WTC11 (cell line): Measurements from ENCODE around the gene LSP1. TPM values are rescaled to one million over a fixed set of nuclear protein-coding genes. Genes with fewer than 3 reads are reported as not detected.

ENCODE experiments used
- ATAC-seq: fragments of 200-7000 bp; cut with Tn5 transposase; 2 replicates; pipeline ENCODE4 v1.10.0; 2021; ENCODE audit warnings: mild to moderate bottlenecking, moderate library complexity
- CTCF ChIA-PET: fragments of 300-600 bp; sonication (Branson Sonifier 250); formaldehyde crosslinking; loops from one replicate; lab custom pipeline; 2021; ENCODE audit warnings: antibody characterized with exemption; lab: Charles Lee
- POLR2A ChIA-PET: fragments of 350-600 bp; sonication (Branson Sonifier 250); formaldehyde crosslinking; loops from one replicate; lab custom pipeline; 2021; ENCODE audit warnings: antibody characterized with exemption; lab: Charles Lee
- DNase-seq: peaks from one replicate; pipeline ENCODE4 v3.0.0; 2021; ENCODE audit warnings: low spot score
- H3K27ac Mint-ChIP-seq: 2 replicates; pipeline ENCODE4 v1.8.0; 2021; ENCODE audit warnings: mixed read lengths
- H3K27me3 Mint-ChIP-seq: 2 replicates; pipeline ENCODE4 v1.8.0; 2021; ENCODE audit warnings: low read depth, mild to moderate bottlenecking, moderate library complexity, mixed read lengths
- H3K36me3 Mint-ChIP-seq: 2 replicates; pipeline ENCODE4 v1.8.0; 2021; ENCODE audit warnings: mixed read lengths
- H3K4me1 Mint-ChIP-seq: 2 replicates; pipeline ENCODE4 v1.8.0; 2022; ENCODE audit warnings: mixed read lengths
- H3K4me3 Mint-ChIP-seq: 2 replicates; pipeline ENCODE4 v1.8.0; 2021; ENCODE audit warnings: mild to moderate bottlenecking, moderate library complexity, mixed read lengths
- H3K9me3 Mint-ChIP-seq: 2 replicates; pipeline ENCODE4 v1.8.0; 2021; ENCODE audit warnings: mixed read lengths
- AFF4 ChIP-seq: sonication (generic); formaldehyde crosslinking; IDR thresholded peaks from 2 replicates; pipeline ENCODE4 v1.8.1; 2023; ENCODE audit warnings: mild to moderate bottlenecking, missing genetic modification reagents, borderline replicate concordance
- CDX4 ChIP-seq: fragments of 250-450 bp; sonication (Bioruptor Pico); IDR thresholded peaks from 2 replicates; pipeline ENCODE4 v1.9.0; 2021; ENCODE audit warnings: moderate library complexity, mild to moderate bottlenecking, inconsistent platforms, borderline replicate concordance
- CREM ChIP-seq: sonication (generic); formaldehyde crosslinking; IDR thresholded peaks from 2 replicates; pipeline ENCODE4 v1.8.1; 2022; ENCODE audit warnings: mild to moderate bottlenecking, missing genetic modification reagents, moderate library complexity
- E2F5 ChIP-seq: sonication (generic); formaldehyde crosslinking; IDR thresholded peaks from 2 replicates; pipeline ENCODE4 v1.8.1; 2022; ENCODE audit warnings: mild to moderate bottlenecking, moderate library complexity, missing genetic modification reagents
- GTF2I ChIP-seq: fragments of 250-450 bp; sonication (Bioruptor Pico); conservative IDR thresholded peaks from 2 replicates; pipeline ENCODE4 v1.4.0; 2021; ENCODE audit warnings: mild to moderate bottlenecking
- MYBL2 ChIP-seq: sonication (generic); formaldehyde crosslinking; IDR thresholded peaks from 2 replicates; pipeline ENCODE4 v1.8.1; 2023; ENCODE audit warnings: mild to moderate bottlenecking, moderate library complexity, missing genetic modification reagents
- NFATC4 ChIP-seq: fragments of 250-450 bp; sonication (Bioruptor Pico); IDR thresholded peaks from 2 replicates; pipeline ENCODE4 v1.9.0; 2021; ENCODE audit warnings: mild to moderate bottlenecking
- RORB ChIP-seq: fragments of 250-450 bp; sonication (Bioruptor Pico); IDR thresholded peaks from 2 replicates; pipeline ENCODE4 v1.9.0; 2021; ENCODE audit warnings: mild to moderate bottlenecking
- SMAD4 ChIP-seq: sonication (generic); formaldehyde crosslinking; IDR thresholded peaks from 2 replicates; pipeline ENCODE4 v1.8.0; 2022; ENCODE audit warnings: mild to moderate bottlenecking, missing genetic modification reagents
- SOX15 ChIP-seq: fragments of 250-450 bp; sonication (Bioruptor Pico); IDR thresholded peaks from 2 replicates; pipeline ENCODE4 v1.9.0; 2021; ENCODE audit warnings: mild to moderate bottlenecking
- SP1 ChIP-seq: sonication (generic); formaldehyde crosslinking; conservative IDR thresholded peaks from 2 replicates; pipeline ENCODE4 v1.8.1; 2022; ENCODE audit warnings: missing genetic modification reagents
- STAT6 ChIP-seq: sonication (generic); formaldehyde crosslinking; conservative IDR thresholded peaks from 2 replicates; pipeline ENCODE4 v1.8.1; 2023; ENCODE audit warnings: mild to moderate bottlenecking, low read depth, missing genetic modification reagents, moderate library complexity
- TCF7 ChIP-seq: sonication (generic); formaldehyde crosslinking; IDR thresholded peaks from 2 replicates; pipeline ENCODE4 v1.8.0; 2022; ENCODE audit warnings: mild to moderate bottlenecking, low read depth, missing genetic modification reagents, moderate library complexity
- ZNF138 ChIP-seq: sonication (generic); formaldehyde crosslinking; conservative IDR thresholded peaks from 2 replicates; pipeline ENCODE4 v1.8.1; 2022; ENCODE audit warnings: mild to moderate bottlenecking, moderate library complexity, missing genetic modification reagents
- ZNF423 ChIP-seq: fragments of 250-450 bp; sonication (Bioruptor Pico); IDR thresholded peaks from 2 replicates; pipeline ENCODE4 v2.1.2; 2022; ENCODE audit warnings: mild to moderate bottlenecking, moderate library complexity
- ZNF425 ChIP-seq: fragments of 250-450 bp; sonication (Bioruptor Pico); conservative IDR thresholded peaks from 2 replicates; pipeline ENCODE4 v1.9.0; 2021; ENCODE audit warnings: mild to moderate bottlenecking
- total RNA-seq: library from RNA; stranded (reverse); gene quantifications from 3 replicates; pipeline ENCODE4 v1.2.3, GENCODE V29; 2021

LSP1 gene
- total RNA-seq, 1 experiment from 2014 or later = 0.77 TPM

GRCh38 chr11:1893581-1894359 is 40.9 kb downstream of the LSP1 start:
- no peaks in the 10 kb centered on the region for H3K9me3 Mint-ChIP-seq
- no peak overlapping the region for H3K27ac Mint-ChIP-seq
- no peak for TF ChIP-seq MYBL2 (CRISPR knock-in tag)
- ATAC-seq (no peak), DNase-seq (no peak)
- H3K4me1 Mint-ChIP-seq = no peaks in the 10 kb centered on the region
- POLR2A ChIA-PET = no interaction called here
- CTCF ChIA-PET = no interaction called here
- H3K27me3 Mint-ChIP-seq = peaks cover 10% of the 10 kb centered on the region
- no peak overlapping the region for H3K4me3 Mint-ChIP-seq
- H3K36me3 Mint-ChIP-seq = no peaks in the 10 kb centered on the region

GRCh38 chr11:1894759-1895158 is 41.9 kb downstream of the LSP1 start:
- Mint-ChIP-seq H3K4me1 (no peaks in the 10 kb centered on the region), H3K36me3 (no peaks in the 10 kb centered on the region), H3K27ac (no peak overlapping the region), H3K27me3 (peaks cover 10% of the 10 kb centered on the region), H3K4me3 (no peak overlapping the region), H3K9me3 (no peaks in the 10 kb centered on the region)
- no peak for TF ChIP-seq E2F5 (CRISPR knock-in tag)
- TF ChIP-seq TCF7 = no peak
- no peak for TF ChIP-seq RORB
- TF ChIP-seq ZNF425 (CRISPR knock-in tag) = no peak
- TF ChIP-seq AFF4 (CRISPR knock-in tag) = no peak
- no peak for TF ChIP-seq SP1 (CRISPR knock-in tag)
- TF ChIP-seq MYBL2 (CRISPR knock-in tag) = no peak
- TF ChIP-seq GTF2I = no peak
- no peak for TF ChIP-seq CREM (CRISPR knock-in tag)
- ChIA-PET CTCF (no interaction called here), POLR2A (no interaction called here)
- no peak for ATAC-seq
- no peak for DNase-seq

- CTCF ChIA-PET = interaction anchor here (1.2 to 1.5 kb wide), 2 partner anchors 14 to 20 kb away, joined by 3 read pairs; no protein-coding TSS in a partner anchor
- no peak for DNase-seq
- POLR2A ChIA-PET = no interaction called here
- H3K4me1 Mint-ChIP-seq = peaks cover 5% of the 10 kb centered on the region
- H3K9me3 Mint-ChIP-seq = no peaks in the 10 kb centered on the region
- no peak overlapping the region for H3K27ac Mint-ChIP-seq
- H3K36me3 Mint-ChIP-seq = no peaks in the 10 kb centered on the region
- H3K4me3 Mint-ChIP-seq = no peak overlapping the region
- H3K27me3 Mint-ChIP-seq = peaks cover 10% of the 10 kb centered on the region
- no peak for ATAC-seq
- no peak for TF ChIP-seq STAT6 (CRISPR knock-in tag)
- TF ChIP-seq SOX15 (CRISPR knock-in tag) = no peak
- no peak for TF ChIP-seq CREM (CRISPR knock-in tag)
- TF ChIP-seq SMAD4 (CRISPR knock-in tag) = no peak
- no peak for TF ChIP-seq ZNF138 (CRISPR knock-in tag)
- no peak for TF ChIP-seq NFATC4 (CRISPR knock-in tag)
- no peak for TF ChIP-seq CDX4
- TF ChIP-seq ZNF423 = no peak
These were observed 43.6 kb downstream of the LSP1 start for GRCh38 chr11:1896468-1896867.
